HepG2 (cell line): ENCODE results near the gene HYAL2. TPM values are rescaled to one million over a fixed set of nuclear protein-coding genes. Genes with fewer than 3 reads are reported as not detected.

Source experiments
- ADNP ChIP-seq: sonication (generic); formaldehyde crosslinking; IDR thresholded peaks from 2 replicates; pipeline ENCODE4 v1.4.0; 2020; ENCODE audit warnings: missing genetic modification reagents
- ARID3A ChIP-seq: IDR thresholded peaks from 2 replicates; pipeline ENCODE4 v1.6.1; 2012; ENCODE audit warnings: low read depth, low read length, improper control_type of control experiment
- CBFB ChIP-seq: sonication (generic); formaldehyde crosslinking; IDR thresholded peaks from 2 replicates; pipeline ENCODE4 v1.4.0; 2020; ENCODE audit warnings: missing genetic modification reagents
- CCAR2 ChIP-seq: fragments of 200-400 bp; formaldehyde crosslinking; optimal IDR thresholded peaks from 2 replicates; pipeline ENCODE3; 2018; ENCODE audit warnings: low read depth, mild to moderate bottlenecking, low read length, moderate library complexity
- HDAC1 ChIP-seq: sonication (generic); formaldehyde crosslinking; IDR thresholded peaks from 2 replicates; pipeline ENCODE4 v1.5.1; 2020; ENCODE audit warnings: mild to moderate bottlenecking, missing genetic modification reagents
- HNRNPLL ChIP-seq: fragments of 200-400 bp; formaldehyde crosslinking; IDR thresholded peaks from 2 replicates; pipeline ENCODE4 v1.6.1; 2017; ENCODE audit warnings: mild to moderate bottlenecking, low read depth, low read length; ENCODE audit not compliant: poor library complexity, severe bottlenecking
- KLF6 ChIP-seq: IDR thresholded peaks from 2 replicates; pipeline ENCODE4 v1.8.0; 2016; ENCODE audit warnings: missing biosample characterization, missing genetic modification reagents
- RAD51 ChIP-seq: fragments of 450-650 bp; IDR thresholded peaks from 2 replicates; pipeline ENCODE4 v1.6.1; 2016; ENCODE audit warnings: borderline replicate concordance
- REXO4 ChIP-seq: sonication (generic); formaldehyde crosslinking; IDR thresholded peaks from 2 replicates; pipeline ENCODE4 v1.8.0; 2022; ENCODE audit warnings: missing genetic modification reagents, mild to moderate bottlenecking, borderline replicate concordance
- SAP130 ChIP-seq: IDR thresholded peaks from 2 replicates; pipeline ENCODE4 v1.6.1; 2016; ENCODE audit warnings: low read depth
- SETDB1 ChIP-seq: sonication (generic); formaldehyde crosslinking; IDR thresholded peaks from 2 replicates; pipeline ENCODE4 v1.5.1; 2020; ENCODE audit warnings: missing genetic modification reagents, mild to moderate bottlenecking, borderline replicate concordance
- SIN3B ChIP-seq: fragments of 150-350 bp; IDR thresholded peaks from 2 replicates; pipeline ENCODE4 v1.6.1; 2014; ENCODE audit warnings: low read length
- SMAD1 ChIP-seq: sonication (generic); formaldehyde crosslinking; IDR thresholded peaks from 2 replicates; pipeline ENCODE4 v1.4.0; 2020; ENCODE audit warnings: missing genetic modification reagents, low read depth, mild to moderate bottlenecking, borderline replicate concordance
- ZBTB38 ChIP-seq: sonication (generic); formaldehyde crosslinking; IDR thresholded peaks from 2 replicates; pipeline ENCODE4 v1.5.1; 2020; ENCODE audit warnings: mild to moderate bottlenecking, missing genetic modification reagents
- ZFP82 ChIP-seq: sonication (generic); formaldehyde crosslinking; IDR thresholded peaks from 2 replicates; pipeline ENCODE4 v1.5.1; 2020; ENCODE audit warnings: mild to moderate bottlenecking, missing genetic modification reagents, borderline replicate concordance
- ZIK1 ChIP-seq: sonication (generic); formaldehyde crosslinking; IDR thresholded peaks from 2 replicates; pipeline ENCODE4 v1.5.0; 2020; ENCODE audit warnings: mild to moderate bottlenecking, low read depth, missing genetic modification reagents, borderline replicate concordance
- ZMAT3 ChIP-seq: sonication (generic); formaldehyde crosslinking; conservative IDR thresholded peaks from 2 replicates; pipeline ENCODE4 v1.7.0; 2021; ENCODE audit warnings: missing genetic modification reagents
- ZNF225 ChIP-seq: sonication (generic); formaldehyde crosslinking; IDR thresholded peaks from 2 replicates; pipeline ENCODE4 v1.4.0; 2020; ENCODE audit warnings: mild to moderate bottlenecking, missing genetic modification reagents
- ZNF639 ChIP-seq: conservative IDR thresholded peaks from 2 replicates; pipeline ENCODE4 v1.6.1; 2018; ENCODE audit warnings: missing genetic modification reagents
- ZNF781 ChIP-seq: sonication (generic); formaldehyde crosslinking; IDR thresholded peaks from 2 replicates; pipeline ENCODE4 v1.5.1; 2020; ENCODE audit warnings: borderline replicate concordance, mild to moderate bottlenecking, missing genetic modification reagents; ENCODE audit errors: not compliant biosample characterization
- ZSCAN22 ChIP-seq: sonication (generic); formaldehyde crosslinking; IDR thresholded peaks from 2 replicates; pipeline ENCODE4 v1.4.0; 2020; ENCODE audit warnings: mild to moderate bottlenecking, missing genetic modification reagents
- polyA plus RNA-seq, 8 experiments: library from polyadenylated mRNA; depleted of rRNA in 3 of 8; stranded (reverse) in 7 of 8; unstranded in 1 of 8; fragments of >200 nt; fragmentation: Illumina TruSeq in 4 of 8; extraction: Trizol in 4 of 8; gene quantifications; 2 replicates each; pipeline versions ENCODE4 v1.2.1 to v1.2.3, GENCODE V29; 2011 to 2016; ENCODE audit warnings: low read depth in 4 of 8, missing spikeins in 1 of 8, mixed read lengths in 1 of 8; ENCODE audit not compliant: insufficient read depth in 1 of 8
- total RNA-seq, 5 experiments: library from RNA; depleted of rRNA; stranded (reverse); fragments of >200 nt; fragmentation: Illumina TruSeq; extraction: Trizol; gene quantifications; 2 replicates each; pipeline ENCODE4 v1.2.3, GENCODE V29; 2016; ENCODE audit warnings: low read depth in 1 of 5
- TF ChIP-seq, protein P1 (sequence below): sonication (generic); formaldehyde crosslinking; IDR thresholded peaks from 2 replicates; pipeline ENCODE4 v1.5.1; 2020; ENCODE audit warnings: missing genetic modification reagents, mild to moderate bottlenecking, borderline replicate concordance
- TF ChIP-seq, protein P2 (sequence below): sonication (generic); formaldehyde crosslinking; IDR thresholded peaks from 2 replicates; pipeline ENCODE4 v1.4.0; 2020; ENCODE audit warnings: missing genetic modification reagents

Gene HYAL2
- total and polyA plus RNA-seq, 2 of the 13 experiments (the other 11 are each of a cell fraction or from before 2014, with no cell fraction given), result 76.2 to 102 TPM

- TF ChIP-seq ADNP (CRISPR knock-in tag), result no peak
- TF ChIP-seq HDAC1 (CRISPR knock-in tag), result no peak
- no peak for TF ChIP-seq ARID3A
- no peak for TF ChIP-seq CCAR2
- peak; percentile 79; the same call in 1 of the 2 replicates for TF ChIP-seq ZMAT3 (CRISPR knock-in tag)
- TF ChIP-seq RAD51, result no peak
- no peak for TF ChIP-seq ZSCAN22 (CRISPR knock-in tag)
- TF ChIP-seq KLF6 (CRISPR knock-in tag), result no peak
- no peak for TF ChIP-seq ZFP82 (CRISPR knock-in tag)
- TF ChIP-seq HNRNPLL, result peak; percentile 11
- TF ChIP-seq, protein P1, sequence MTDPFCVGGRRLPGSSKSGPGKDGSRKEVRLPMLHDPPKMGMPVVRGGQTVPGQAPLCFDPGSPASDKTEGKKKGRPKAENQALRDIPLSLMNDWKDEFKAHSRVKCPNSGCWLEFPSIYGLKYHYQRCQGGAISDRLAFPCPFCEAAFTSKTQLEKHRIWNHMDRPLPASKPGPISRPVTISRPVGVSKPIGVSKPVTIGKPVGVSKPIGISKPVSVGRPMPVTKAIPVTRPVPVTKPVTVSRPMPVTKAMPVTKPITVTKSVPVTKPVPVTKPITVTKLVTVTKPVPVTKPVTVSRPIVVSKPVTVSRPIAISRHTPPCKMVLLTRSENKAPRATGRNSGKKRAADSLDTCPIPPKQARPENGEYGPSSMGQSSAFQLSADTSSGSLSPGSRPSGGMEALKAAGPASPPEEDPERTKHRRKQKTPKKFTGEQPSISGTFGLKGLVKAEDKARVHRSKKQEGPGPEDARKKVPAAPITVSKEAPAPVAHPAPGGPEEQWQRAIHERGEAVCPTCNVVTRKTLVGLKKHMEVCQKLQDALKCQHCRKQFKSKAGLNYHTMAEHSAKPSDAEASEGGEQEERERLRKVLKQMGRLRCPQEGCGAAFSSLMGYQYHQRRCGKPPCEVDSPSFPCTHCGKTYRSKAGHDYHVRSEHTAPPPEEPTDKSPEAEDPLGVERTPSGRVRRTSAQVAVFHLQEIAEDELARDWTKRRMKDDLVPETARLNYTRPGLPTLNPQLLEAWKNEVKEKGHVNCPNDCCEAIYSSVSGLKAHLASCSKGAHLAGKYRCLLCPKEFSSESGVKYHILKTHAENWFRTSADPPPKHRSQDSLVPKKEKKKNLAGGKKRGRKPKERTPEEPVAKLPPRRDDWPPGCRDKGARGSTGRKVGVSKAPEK (CRISPR knock-in tag), result no peak
- TF ChIP-seq ZIK1, result no peak
- no peak for TF ChIP-seq ZNF639 (CRISPR knock-in tag)
- TF ChIP-seq SETDB1 (CRISPR knock-in tag), result 0 out of 2 replicates have a peak, but pooled peaks have one; percentile 48
- no peak for TF ChIP-seq ZNF225
- TF ChIP-seq, protein P2, sequence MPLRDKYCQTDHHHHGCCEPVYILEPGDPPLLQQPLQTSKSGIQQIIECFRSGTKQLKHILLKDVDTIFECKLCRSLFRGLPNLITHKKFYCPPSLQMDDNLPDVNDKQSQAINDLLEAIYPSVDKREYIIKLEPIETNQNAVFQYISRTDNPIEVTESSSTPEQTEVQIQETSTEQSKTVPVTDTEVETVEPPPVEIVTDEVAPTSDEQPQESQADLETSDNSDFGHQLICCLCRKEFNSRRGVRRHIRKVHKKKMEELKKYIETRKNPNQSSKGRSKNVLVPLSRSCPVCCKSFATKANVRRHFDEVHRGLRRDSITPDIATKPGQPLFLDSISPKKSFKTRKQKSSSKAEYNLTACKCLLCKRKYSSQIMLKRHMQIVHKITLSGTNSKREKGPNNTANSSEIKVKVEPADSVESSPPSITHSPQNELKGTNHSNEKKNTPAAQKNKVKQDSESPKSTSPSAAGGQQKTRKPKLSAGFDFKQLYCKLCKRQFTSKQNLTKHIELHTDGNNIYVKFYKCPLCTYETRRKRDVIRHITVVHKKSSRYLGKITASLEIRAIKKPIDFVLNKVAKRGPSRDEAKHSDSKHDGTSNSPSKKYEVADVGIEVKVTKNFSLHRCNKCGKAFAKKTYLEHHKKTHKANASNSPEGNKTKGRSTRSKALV (CRISPR knock-in tag), result no peak
- no peak for TF ChIP-seq REXO4 (CRISPR knock-in tag)
- TF ChIP-seq SMAD1 (CRISPR knock-in tag), result no peak
- TF ChIP-seq SIN3B, result no peak
- no peak for TF ChIP-seq CBFB (CRISPR knock-in tag)
- TF ChIP-seq SAP130 (CRISPR knock-in tag), result peak; percentile 63
- no peak for TF ChIP-seq ZNF781
- TF ChIP-seq ZBTB38 (CRISPR knock-in tag), result peak; percentile 95
Observed at GRCh38 chr3:50322386-50323091, at the start of gene HYAL2 (continued).
